OCI-M1 (cell line): ENCODE data around the gene STK32C.
"Not testable (repeated sequence)": the region's sequence is repeated elsewhere in the genome, so short reads cannot be mapped to it uniquely, and the experiment has no call there.

Experiments used
- DNase-seq: peaks from one replicate; lab custom pipeline; 2025; lab: John Stamatoyannopoulos, UW

The STK32C gene

DNA sequence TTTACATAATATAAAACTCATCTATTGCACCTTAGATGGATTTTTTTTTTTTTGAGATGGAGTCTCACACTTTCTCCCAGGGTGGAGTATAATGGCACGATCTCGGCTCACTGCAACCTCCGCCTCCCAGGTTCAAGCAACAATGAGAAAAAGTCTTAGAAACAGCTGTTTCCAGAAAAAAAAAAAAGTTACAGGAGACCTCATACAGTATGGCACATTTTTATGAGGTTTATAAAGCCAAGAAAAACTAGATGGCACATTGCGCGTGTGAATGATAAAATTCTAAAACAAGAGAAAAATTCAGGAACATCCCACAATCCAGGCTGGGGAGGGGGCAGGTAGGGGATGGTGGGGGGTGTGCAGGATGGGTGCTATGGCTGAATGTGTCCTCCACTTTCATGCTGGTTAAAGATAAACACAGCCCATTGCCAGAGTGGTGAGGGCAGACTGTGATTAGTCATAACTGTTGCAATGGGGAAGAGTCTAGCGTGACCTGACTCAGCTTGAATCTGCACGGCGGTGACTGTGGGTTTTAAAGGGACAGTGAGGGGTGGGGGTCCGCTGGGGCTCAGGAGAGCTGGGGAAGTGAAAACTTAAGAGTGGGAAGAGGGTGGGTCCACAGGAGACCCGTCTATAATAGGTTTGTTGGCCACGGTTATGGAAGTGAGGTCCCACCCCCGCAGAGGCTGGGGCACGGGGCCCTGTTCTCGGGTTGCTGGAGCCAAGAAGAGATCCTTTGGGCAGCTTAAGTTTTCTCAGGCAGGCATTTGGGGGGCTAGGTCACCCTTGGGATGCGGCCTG, 12.3 kb upstream of the STK32C start:
- peak; percentile 93 for DNase-seq

DNA sequence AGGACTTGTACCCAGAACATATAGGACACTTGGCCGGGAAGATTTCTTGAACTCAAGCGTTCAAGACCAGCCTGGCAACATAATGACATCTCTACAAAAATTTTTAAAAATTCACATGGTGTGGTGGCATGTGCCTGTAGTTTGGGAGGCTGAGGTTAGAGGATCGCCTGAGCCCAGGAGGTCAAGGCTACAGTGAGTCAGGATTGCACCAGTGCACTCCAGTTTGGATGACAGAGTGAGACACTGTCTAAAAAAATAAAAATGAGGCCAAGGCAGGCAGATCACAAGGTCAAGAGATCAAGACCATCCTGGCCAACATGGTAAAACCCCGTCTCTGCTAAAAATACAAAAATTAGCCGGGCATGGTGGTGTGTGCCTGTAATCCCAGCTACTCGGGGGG, 9.7 kb upstream of the STK32C start:
- not testable (repeated sequence) for DNase-seq

- no peak for DNase-seq
Measured at GRCh38 chr10:132316133-132316532, 8.4 kb upstream of the STK32C start.

GRCh38 chr10:132314881-132315280, 7.1 kb upstream of the STK32C start:
- DNase-seq: not testable (repeated sequence)

DNA sequence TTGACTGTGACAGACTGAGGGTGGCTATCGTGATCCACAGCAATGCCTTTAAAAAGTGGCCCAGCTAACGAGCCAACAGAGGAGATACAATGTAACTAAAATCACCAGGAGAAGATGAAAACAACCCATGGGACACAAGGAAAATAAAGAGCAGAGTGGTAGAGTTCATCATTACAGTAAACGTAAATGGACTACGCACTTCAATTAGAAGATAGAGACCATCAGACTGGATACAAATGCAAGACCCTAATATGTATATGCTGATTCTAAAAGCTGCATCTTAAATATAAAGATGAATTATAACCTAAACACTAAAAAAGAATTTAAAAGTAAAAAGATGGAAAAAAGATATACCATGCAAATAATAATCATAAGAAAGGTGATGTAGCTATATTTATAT, 6.6 kb upstream of the STK32C start:
- DNase-seq: no peak

GRCh38 chr10:132313865-132314264, 6.1 kb upstream of the STK32C start:
- DNase-seq: no peak

GRCh38 chr10:132313305-132313704, 5.6 kb upstream of the STK32C start:
- DNase-seq: no peak

- no peak for DNase-seq
Measured at GRCh38 chr10:132311338-132311939, 3.7 kb upstream of the STK32C start.

DNA sequence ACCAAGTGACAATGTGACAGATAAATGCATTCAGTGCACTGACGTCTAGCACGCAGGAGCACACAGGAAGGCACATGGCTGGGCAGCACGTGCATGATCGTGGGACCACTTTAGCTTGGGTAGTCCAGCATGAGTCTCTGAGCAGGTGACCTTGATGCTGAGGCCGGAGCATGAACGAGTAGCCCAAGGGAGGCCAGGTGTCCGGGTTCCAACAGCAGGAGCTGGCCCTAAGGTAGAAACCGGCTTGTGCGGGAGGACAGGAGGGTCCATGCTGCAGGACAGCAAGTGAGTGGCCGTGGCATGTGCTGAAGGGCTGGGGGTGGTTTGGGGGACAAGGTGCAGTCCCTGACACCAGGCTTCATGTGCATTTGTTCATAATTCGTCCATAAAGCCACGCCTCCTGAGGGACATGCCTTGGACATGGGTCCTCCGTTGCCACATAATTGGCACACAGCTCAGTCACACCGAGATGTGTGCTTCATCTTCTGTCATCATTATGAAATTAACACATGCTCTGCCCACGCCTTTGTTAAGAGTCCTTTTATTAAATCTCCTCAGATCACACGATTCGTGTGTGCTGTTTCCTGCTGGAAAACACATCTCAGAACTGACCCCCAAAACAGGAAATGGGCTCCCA, 3.1 kb upstream of the STK32C start:
- no peak for DNase-seq

DNA sequence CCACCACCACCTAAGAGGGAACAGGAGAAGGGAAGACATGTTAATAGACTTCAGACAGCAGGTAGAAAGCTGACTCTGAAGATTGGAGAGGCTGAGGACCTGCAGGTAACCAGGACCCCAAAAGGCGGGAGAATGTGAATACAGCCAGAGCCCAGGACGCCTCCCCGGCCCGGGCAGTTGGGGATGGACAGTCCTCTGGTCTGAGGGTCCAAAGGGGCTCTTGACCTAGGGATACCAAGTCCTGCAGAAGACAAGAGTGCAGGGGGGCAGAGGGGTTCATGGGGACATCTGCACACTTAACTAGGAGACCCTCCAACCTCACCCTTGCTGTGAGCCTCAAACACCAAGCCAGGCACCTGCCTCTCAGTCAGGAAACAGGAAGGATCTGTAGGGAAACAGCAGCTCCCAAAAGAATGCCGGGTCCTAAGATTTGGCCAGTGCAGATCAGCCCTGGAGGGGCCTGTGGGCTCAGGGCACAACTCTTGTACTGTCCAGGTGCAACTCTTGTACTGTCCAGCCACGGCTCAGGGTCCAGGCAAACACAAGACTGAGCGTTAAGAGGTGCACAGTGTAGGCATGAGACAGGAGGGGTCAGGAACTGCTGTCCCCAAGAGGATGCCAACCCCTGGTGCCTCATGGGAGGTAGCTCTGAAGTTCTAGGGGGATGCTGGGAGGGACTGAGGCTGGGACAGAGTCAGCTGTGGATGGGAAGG, 2.3 kb upstream of the STK32C start:
- DNase-seq: no peak

- no peak for DNase-seq
Measured at GRCh38 chr10:132309471-132309865, 1.7 kb upstream of the STK32C start.

DNA sequence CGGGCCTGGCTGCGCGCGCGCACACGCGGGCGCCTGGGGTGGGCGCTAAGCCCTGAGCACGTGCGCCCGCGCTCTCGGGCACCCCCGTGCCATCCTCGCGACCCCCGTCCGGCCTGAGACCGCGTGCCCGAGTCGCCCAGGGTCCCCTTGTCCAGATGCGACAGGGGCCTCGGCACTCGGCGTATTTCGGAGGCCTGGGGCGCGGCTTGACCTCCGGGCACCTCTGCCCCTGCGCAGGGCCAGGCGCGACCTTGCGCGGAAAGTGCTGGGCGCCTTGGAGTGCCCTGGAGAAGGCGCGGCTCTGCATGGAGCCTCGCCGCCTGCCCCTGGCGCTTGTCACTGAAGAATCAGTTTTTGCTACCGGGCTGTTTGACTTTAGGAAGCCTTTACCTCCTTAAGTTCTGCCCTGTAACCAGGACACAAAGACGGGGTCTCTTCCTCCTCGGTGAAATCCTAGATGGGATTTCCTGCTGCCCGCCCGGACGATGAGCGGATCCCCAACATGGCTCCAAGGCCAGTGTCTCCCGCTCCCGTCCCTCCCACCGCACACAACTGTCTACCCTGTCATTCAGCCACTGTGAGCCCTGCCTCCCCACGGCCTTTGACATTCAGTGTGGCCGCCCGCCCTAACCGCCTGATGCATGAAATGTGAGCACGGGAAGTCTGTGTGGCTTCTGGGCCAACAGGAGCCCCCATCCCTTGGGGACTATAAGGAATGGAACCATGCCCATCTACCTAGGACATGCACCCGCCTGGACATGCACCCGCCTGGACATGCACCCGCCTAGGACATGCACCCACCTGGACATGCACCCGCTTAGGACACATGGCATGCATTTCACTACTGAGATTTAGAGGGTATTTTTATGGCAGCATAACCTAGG, 1.1 kb upstream of the STK32C start:
- no peak for DNase-seq

DNA sequence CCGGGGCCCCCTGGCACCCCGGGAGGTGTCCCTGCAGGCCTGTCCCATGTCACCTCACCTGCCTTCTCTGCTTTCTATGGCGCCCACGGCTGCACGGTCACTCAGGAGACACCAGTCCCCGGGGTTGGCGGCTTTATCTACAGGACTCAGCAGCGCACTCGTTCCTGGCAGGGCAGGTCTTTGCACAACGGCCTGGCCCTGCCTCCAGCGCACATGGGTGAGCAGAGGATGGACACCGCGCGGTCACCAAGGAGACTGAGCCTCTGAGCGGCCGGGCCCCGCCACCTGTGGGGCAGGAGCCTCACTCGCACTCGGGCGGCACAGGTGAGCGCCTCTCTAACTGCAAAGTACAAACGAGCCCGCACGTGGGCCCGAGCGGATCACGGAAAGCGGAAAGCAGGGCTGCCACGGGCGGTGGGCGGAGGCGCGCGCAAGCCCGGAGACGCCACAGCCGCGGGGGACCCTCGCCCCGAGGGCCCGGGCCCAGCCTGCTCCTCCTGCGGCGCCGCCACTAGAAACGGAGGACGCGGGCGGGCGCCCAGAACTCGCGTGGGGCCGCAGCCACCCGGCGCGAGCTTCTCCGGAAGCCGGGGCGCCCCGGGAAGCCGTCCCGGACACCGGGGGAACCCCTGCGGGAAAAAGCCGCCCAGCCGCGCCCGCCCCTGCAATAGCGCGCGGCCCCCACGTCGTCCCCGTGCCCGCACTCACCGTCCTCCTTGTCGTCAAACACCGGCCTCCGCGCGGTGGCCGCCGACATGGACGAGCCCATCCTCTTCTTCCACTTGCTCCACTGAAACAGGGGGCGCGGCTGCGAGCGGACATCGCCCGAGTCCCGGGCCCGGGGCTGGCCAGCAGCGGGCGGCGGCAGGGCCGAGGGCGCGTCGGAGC, 642 bp downstream of the STK32C start:
- no peak for DNase-seq

DNA sequence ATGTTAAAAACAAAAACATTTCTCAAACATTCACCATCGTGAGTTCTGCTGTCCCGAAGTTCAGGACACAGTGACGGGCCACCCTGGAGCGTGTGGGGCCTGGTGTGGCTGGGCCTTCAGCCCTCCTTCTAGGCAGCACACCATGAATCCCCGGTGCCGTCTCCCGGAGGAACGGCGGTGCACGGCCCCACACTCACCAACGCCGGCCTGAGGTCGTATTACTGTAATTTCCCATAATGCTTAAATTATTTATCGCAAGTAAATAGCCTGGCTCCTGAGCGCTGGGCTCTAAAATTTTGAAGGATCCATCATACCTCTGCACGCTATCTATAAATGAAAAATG, 1.4 kb downstream of the STK32C start:
- no peak for DNase-seq

DNA sequence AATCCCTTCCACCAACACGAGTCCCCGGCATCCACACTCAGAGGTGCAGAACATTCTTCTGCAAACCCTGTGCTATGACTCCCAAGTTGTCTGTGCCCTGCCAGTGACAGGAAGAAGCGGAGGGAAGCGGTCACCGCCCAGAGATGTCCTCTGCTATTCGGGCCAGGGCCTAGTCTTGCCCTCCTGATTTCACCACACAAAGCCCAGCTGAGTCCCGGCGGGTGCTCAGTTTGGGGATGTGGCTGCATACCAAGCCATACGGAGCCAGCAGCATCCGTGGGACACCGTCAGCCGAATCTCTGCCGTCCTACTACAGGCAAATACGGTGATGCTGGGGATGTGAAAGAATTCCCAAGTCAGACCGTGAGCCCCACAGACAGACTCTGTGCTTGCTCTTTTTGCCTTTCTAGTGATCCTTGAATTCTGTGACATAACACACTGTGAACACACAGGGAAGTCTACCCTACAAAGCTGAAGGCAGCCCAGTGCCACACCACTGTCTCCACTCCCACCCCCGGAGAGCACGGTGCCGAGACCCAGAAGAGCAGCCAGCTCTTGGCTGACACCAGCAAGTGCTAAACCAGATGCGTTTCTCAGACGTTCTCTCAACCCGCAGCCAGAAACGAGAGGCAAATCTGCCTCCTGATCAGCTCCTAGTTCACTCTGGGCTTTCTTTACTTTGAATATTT, 2.0 kb downstream of the STK32C start:
- DNase-seq: no peak

DNA sequence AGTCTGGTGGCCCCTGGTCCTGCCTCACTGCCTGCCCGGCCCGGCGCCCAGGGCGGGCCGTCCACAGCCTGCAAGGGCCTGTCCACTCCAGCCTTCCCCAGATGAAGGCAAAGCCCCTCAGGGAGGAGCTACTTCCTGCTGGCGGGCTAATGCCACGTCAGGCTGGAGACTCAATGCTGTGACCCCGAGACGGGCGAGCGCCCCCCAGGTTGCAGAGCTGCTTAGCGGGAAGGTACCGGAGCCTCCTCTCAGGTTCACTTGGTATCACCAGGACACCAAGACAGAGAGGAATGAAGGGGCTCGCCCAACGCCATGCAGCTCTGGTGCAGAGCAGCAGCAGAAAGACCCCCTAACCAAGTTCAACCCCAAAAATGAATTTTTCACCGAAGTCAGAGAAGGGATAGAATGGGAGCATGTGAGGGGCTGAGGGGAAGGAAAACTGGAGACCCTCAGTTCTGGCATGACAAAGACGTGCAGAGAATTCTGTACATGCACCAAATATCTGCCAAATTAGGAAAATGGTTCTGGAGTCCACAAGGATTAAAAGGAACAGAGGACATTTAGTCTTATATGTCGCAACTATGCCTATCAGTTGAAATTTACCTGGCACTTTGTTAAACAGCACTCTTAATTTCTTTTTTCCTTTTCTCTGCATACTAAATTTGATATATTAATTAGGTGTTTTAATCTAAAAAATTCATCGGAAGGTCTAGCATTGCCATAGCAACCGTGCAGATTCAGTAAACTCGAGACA, 2.8 kb downstream of the STK32C start:
- no peak for DNase-seq

DNA sequence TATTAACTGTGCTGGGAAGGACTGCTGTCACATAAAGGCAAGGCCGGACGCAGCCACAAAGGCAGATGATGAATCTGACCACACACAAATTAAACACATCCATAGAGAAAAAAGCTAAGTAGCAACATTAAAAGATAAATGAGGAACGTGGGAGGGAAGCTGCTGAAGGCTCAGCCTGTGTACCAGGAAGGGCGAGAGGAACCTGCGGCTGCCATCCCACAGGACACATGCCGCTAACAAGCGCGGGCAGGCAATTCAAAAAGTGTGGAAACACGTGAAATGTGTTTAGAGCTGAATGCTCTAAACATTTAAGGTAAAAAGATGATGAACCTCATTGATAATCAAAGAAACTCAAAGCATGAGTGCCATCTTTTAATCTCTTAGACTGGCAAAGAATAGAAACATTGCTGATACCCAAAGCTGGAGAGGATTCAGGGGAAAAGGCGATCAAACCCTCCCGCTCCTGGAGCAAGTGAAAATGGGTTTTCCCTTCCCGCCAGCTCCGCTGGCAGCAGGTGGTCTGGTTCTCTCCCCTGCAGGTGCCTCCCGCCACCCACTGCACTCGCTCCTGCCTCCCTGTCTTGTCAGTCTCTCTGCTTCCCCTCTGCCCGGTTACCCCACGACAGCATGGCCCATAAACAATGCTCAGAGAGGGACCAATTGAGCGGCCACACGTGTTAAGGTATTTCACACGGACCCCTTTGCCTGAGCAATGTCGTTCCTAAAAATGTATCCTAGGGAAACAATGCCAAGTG, 4.2 kb downstream of the STK32C start:
- DNase-seq: no peak

DNA sequence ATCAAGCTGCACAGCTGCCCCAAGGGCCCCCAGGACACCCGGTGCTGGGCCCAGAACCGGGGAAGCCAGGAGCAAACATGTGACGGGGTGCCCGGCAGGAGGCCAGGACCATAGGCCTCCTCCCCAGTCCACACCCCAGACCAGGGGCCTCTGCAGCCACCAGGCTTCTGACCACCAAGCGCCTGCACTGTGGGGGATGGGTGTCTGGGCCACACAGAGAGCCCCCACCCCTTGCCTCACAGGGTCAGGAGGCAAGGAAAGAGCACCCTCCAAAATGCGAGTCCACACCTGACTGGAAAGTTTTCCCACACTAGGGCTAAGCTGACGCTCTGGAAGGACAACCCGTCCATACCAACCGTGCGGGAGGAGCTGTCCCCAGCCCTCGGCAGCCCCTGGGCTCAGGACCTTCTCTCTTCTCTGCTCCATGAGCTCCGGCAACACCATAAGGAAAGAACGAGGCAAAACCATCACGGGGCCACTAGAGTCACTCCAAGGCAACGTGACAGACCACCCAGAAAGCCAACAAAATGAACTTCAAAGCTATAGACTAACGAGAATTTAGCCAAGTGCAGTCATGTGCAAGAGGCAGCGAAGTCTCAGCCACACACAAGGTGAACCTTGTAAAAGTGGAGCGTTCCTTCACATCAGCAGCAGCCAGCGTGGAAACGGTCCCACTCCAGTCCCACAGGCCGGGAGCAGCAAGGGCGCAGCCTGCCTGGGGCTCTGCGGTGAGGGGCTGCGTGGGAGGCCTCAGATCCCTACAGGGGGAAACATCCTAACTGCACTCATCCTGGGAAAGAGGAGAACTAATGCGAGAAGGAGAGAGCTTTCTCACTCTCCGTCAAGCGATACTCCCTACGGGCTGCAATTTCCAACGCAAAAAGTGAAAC, 5.1 kb downstream of the STK32C start:
- DNase-seq: no peak
